ENCODE measurements around the gene AMDHD2.

DNA sequence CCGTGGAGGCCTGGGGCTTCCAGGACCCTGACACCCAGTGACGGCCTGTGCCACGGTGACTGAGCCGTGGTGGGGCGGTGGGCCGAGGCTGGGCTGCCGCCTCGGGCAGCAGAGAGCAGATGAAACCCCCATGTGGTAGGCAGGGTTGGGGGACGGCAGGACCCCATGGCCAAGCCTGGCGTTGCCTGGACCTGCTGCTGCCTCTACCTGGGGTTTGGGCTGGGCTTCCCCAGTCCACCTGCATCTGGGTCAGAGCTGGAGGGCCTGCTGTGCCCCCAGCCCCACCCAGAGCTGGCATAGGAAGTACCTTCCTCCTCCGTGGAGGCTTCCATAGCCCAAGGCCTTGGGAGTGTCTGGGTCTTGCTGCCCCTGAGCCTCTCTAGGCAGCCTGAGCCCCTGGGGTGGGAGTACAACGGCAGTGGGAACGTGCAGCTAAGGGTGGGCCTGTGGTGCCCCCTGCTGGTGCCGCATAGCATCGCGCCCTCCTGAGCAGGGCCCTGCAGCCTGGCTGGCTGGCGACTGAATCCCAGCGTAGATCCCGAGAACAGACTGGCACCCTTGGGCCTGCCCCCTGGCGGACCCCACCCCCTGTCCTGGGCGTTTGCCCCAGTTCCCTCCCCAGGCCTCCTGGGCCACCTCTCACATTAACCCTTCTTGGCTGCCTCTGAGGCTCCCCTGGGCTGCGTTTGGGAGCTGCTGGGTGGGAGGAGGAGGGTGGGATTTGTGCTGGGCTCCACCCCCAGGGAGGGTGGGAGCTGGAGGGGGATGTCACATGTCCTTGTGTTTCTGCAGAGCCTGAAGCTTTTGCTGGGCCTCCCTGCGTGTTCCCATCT, 19.0 kb upstream of the AMDHD2 start:
- TF ChIP-seq NFIC (IDR thresholded peaks at IDR 0.05), result no peak
- peak; percentile 69; the same call in 1 of the 2 replicates for TF ChIP-seq ZBTB7A (IDR thresholded peaks at IDR 0.05; ENCODE audit: low read depth)
- TF ChIP-seq REST (IDR thresholded peaks at IDR 0.05; ENCODE audit: low read depth), result no peak
- TF ChIP-seq YY1 (IDR thresholded peaks at IDR 0.05; ENCODE audit: low read depth), result no peak
- TF ChIP-seq TAF1 (IDR thresholded peaks at IDR 0.05; ENCODE audit: low read depth), result no peak
- TF ChIP-seq EP300 (IDR thresholded peaks at IDR 0.05; ENCODE audit: borderline replicate concordance), result no peak
- peak; percentile 93 for TF ChIP-seq RAD21 (IDR thresholded peaks at IDR 0.05; ENCODE audit: low read depth)
- no peak for TF ChIP-seq CEBPB (IDR thresholded peaks at IDR 0.05)
- TF ChIP-seq, protein P1, sequence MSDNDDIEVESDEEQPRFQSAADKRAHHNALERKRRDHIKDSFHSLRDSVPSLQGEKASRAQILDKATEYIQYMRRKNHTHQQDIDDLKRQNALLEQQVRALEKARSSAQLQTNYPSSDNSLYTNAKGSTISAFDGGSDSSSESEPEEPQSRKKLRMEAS (IDR thresholded peaks at IDR 0.05), result no peak; the same call in 1 of the 2 replicates
- TF ChIP-seq USF1 (IDR thresholded peaks at IDR 0.05), result peak; percentile 69
- TF ChIP-seq TEAD4 (IDR thresholded peaks at IDR 0.05), result no peak
- TF ChIP-seq EGR1 (IDR thresholded peaks at IDR 0.05), result no peak
- no peak for TF ChIP-seq TCF12 (IDR thresholded peaks at IDR 0.05; ENCODE audit: low read depth)
- TF ChIP-seq CREB1 (IDR thresholded peaks at IDR 0.05; ENCODE audit: low read depth), result no peak
